ENCODE measurements around the gene GRIN2D.

The GRIN2D gene

DNA sequence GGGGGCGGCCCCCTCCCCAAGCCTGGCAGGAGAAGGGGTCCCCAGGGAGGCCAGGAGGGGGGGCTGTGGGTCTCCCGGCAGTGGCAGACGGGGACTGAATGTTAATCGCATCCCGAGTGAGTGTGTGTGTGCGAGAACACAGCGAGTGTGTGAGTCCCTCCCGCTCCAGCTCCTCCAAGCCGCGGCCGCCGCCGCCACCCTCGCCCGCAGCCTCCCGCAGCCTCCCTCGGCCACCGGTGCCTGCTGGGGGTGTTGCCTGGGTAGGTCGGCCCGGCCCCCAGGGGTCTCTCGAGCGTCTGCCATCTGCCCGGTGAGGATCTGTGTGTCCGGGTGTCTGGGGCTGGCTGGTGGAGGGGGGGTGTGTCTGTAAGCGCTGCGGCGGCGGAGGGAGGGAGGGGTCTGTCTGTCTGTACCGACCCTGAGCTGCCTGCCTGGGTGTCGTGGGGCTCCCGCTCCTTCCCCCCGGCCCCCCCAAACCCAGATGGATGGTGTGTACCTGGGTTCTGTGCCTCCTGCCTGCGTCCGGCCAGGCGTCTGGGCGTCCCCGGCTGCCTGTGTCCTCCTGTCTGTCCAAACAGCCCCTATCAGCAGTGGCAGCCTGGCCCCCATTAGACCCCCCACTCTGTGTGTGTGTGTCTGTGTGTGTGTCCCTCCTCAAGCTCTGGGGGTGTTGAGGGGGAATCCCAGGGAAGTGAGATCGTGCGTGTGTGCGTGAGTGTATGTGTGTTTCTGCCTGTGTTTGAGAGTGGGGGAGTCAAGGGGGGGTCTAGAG, at the start of gene GRIN2D:
TSS of gene GRIN2D (plus strand) at position 110 of the 772 bp plus-strand sequence. CDS start 4,725 bp downstream, outside the sequence.
- no peak for DNase-seq (ENCODE audit: low read depth in 2 of 3, low spot score in 1 of 3)

DNA sequence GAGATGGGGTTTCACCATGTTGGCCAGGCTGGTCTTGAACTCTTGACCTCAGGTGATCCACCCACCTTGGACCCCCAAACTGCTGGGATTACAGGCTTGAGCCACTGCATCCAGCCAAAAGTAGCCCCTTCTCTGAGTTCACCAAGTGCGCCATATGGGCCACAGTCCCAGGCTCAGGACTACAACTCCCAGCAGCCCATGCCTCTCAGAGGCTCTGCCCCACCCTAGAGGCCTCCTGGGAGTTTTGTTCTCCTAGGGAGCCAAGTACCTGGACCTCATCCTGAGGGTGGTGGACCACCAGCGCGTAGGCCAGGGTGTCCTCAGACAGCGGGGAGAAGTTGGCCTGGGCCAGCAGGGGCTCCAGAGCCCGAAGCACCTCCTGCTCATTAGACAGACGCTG, 48.6 kb upstream of the GRIN2D start:
- DNase-seq (ENCODE audit: low read depth in 2 of 3, low spot score in 1 of 3), result no peak

DNA sequence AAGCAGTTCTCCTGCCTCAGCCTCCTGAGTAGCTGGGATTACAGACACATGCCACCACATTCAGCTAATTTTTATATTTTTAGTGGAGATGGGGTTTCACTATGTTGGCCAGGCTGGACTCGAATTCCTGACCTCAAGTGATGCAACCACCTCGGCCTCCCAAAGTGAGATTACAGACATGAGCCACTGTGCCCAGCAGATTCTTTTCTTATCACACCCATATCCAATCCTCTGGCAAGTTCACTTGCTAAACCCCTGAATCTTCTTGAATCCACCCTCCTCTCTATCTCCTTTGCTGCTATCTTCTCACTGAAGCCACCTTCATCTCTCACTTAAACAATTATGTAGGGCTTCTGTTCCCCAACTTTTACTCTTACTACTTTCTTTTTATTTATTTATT, 47.3 kb upstream of the GRIN2D start:
- no peak for DNase-seq (ENCODE audit: low read depth in 2 of 3, low spot score in 1 of 3)

DNA sequence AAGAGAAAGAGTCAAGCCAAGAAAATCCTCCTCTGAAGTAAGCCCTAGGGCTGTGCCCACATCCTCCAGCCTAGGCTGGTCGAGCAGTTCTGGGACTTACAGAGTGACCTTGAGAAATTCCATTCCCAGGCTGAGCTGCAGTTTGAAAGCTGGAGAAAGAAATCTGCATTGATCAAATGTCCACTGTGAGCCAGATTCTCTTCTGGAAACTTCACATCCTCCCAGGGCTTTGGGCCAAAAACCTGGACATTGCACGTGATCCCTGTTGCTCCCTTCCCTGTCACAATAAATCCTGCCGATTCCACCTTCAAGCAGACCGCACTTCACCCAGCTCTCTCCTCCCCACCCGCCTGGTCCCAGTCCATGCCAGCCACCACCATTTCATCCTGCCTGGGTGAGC, 45.4 kb upstream of the GRIN2D start:
- no peak for DNase-seq (ENCODE audit: low read depth in 2 of 3, low spot score in 1 of 3)

DNA sequence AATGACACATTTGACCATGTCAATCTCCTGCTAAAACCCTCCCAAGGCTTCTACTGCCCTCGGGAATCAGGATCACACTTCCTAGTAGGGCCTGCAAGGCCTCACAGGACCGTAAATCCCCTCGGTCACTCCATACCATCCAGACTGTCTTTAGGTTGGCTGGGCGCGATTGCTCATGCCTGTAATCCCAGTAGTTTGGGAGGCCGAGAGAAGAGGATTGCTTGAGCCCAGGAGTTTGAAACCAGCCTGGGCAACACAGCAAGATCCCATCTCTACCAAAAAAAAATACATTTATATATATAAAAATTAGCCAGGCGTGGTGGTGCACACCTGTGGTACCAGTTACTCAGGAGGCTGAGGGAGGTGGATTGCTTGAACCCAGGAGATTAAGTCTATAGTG, 44.7 kb upstream of the GRIN2D start:
- DNase-seq (ENCODE audit: low read depth in 2 of 3, low spot score in 1 of 3), result no peak

DNA sequence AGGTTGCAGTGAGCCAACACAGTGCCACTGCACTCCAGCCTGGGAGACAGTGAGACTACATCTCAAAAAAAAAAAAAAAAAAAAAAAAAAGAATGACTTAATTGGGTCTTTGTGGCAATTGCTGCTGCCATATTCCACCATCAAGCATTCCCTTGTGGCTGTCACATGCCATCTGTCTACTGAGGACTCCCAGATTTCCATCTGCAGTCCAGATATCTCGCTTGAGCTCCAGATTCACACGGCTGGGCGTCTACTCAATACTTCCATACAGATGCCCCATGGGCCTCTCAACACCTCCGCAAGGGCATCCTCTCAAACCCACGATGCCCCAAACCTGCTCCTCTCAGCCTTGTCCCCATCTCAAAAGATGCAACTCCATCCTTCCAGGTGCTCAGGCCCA, 42.6 kb upstream of the GRIN2D start:
- DNase-seq (ENCODE audit: low read depth in 2 of 3, low spot score in 1 of 3), result no peak

DNA sequence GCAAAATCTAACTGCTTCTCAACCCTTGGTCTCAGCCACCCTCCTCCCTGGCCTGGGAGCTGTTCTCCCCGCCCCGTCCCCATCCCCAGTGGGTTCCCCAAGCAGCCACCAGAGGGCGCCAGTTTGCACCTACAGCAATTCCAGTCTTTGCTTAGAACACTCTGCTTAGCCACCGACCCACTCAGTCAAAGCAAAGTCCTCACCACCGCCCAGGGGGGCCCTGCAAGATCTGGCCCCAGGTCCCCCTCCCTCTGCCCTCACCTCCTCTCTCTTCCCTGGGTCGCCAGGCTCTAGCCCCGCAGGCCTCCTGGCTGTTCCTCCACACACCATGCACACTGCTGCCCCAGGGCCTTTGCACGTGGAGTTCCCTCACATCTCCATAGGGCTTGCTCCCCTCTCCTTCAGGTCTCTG, 42.1 kb upstream of the GRIN2D start:
- peak; percentile 73 to 90 (median 77) for DNase-seq (ENCODE audit: low read depth in 2 of 3, low spot score in 1 of 3)

DNA sequence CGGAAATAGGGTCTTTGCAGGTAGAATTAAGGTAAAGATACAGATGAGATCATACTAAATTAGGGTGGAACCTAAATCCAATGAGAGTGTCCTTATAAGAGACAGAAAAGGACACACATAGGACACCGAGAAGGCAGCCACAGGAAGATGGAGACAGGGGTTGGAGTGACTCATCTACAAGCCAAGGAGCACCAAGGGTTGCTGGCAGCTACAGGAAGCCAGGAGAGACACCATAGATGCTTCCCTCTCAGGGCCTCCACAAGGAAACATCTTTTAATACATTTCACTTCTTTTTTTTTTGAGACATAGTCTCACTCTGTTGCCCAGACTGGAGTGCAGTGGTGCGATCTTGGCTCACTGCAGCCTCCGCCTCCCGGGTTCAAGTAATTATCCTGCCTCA, 39.8 kb upstream of the GRIN2D start:
- no peak for DNase-seq (ENCODE audit: low read depth in 2 of 3, low spot score in 1 of 3)

DNA sequence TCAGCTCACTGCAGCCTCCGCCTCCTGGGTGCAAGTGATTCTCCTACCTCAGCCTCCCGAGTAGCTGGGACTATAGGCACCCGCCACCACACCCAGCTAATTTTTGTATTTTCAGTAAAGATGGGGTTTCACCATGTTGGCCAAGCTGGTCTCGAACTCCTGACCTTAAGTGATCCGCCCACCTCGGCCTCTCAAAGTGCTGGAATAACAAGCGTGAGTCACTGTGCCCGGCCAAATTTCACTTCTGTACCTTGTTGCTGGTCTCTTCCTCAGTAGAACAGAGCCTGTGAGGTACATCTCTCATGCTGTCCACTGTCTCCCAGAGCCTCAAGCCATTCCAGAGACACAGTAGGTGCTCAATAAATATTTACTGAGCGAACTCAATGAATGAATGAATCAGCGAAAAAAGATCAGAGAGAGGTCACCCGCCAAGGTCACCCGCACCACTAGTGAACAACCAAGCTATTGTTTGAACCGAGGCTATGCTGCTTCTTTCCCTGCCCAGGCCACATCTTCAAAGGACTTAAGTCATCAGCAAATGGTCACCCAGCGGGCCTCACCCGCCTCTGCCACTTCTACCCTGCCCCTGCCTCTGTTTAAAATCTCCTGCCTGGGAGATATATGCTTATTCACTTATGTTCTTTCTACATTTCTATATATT, 39.0 kb upstream of the GRIN2D start:
- DNase-seq (ENCODE audit: low read depth in 2 of 3, low spot score in 1 of 3), result no peak

DNA sequence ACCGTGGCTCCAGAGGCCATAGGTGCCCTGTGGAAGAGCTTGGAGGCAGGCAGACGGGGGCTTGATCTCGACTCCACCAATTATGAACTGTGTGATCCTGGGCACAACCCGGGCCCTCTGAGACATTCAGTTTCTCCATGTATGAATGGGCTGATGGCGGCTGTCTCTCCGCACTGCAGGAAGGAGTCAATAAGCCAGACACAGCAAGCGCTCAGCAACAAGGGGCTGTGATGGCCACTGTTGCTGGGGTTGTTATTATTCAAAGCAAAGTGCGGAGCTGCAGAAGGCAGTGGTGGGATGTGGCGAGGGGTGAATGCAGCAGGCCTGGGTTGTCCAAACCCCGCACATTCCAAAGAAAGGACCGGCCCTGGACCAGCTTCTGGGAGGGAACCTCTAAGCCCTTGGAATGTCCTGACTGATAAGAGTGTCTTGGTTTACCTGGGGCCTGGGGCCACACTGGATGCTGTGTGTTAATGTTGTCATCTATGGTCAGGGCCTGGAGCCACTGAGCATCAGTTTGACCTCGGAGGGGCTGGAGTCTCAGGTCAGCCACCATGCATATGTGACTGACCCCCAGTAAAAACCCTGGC, 38.0 kb upstream of the GRIN2D start:
- no peak for DNase-seq (ENCODE audit: low read depth in 2 of 3, low spot score in 1 of 3)

DNA sequence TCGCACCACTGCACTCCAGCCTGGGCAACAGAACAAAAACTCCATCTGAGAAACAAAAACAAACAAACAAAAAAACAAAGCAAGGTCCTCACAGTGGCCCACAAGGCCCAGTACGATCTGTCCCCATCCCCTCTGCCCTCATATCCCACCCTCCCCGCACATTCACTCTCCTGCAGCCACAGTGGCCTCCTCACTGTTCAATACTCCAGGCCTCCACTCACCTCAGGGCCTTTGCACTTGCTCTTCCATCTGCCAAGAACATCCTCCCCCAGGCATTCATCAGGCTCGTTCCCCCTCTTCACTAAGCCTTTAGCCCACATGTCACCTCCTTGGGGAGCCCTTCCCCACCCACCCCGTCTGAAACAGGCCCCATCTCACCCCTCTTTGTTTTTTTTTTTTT, 34.3 kb upstream of the GRIN2D start:
- DNase-seq (ENCODE audit: low read depth in 2 of 3, low spot score in 1 of 3), result no peak

DNA sequence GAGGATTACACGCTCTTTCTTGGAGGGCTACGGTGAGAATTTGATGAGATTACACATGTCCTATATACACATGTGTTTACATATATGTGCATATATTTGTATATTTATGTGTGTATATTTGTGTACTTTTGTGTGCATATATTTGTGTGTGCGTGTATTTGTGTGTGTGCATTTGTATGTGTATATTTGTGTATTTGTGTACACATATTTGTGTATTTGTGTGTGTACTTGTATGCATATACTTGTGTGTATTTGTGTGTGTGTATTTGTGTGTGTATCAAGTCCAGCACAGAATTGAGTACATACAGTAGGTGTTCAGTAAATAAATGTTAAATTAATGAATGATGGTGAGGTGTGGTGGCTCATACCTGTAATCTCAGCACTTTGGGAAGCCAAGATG, 31.6 kb upstream of the GRIN2D start:
- DNase-seq (ENCODE audit: low read depth in 2 of 3, low spot score in 1 of 3), result no peak

DNA sequence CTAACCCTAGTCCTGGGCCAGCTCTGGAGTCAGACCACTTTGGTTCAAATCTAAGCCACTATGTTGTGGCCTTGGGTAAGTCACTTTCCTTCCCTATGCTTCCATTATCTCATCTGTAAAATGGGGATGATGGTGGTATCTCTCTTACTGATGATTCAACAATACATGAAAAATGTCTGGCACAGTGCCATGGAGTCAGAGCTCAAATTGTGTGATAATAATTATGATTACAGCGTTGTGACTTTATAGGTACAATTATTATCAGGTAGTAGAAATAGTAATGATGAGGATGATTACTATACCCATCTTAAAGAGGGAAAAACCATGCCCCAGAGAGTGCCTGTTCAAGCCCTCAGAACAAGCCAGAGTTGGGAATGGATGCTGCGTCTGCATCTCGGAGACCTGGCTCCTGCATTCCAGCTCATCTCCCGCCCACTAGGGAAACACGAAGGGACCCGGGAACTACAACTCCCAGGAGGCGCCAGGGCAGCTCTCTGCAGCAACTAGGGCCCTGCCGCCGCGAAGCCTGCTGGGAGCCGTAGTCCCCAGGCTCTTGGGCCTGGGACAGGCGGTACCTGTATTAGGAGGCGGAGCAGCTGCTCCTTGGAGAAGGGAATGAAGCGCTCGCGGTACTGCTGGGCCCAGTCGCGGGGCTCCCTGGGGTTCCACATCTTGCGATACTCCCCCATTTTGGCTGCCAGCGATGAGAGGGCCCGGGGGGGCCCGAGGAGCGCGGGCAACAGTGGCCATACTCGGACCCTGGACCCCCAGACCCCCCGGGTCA, 30.6 kb upstream of the GRIN2D start:
- DNase-seq (ENCODE audit: low read depth in 2 of 3, low spot score in 1 of 3), result peak; percentile 82 to 90 (median 83)

DNA sequence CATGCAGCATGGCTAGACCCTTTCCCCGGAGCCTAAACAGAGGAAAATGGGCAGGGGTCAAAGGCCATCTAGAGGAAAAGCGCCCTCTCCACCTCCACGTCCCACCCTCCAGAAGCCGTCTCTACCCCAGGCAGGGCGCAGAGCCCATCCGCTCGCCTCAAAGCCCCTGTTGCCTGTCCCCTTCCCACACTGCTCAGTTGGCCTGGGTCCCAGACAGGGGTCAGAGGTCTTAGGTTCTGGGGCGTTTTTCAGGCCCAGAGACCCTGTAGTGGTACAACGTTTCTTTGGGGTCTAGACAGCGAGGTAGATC, 30.0 kb upstream of the GRIN2D start:
- no peak for DNase-seq (ENCODE audit: low read depth in 2 of 3, low spot score in 1 of 3)

DNA sequence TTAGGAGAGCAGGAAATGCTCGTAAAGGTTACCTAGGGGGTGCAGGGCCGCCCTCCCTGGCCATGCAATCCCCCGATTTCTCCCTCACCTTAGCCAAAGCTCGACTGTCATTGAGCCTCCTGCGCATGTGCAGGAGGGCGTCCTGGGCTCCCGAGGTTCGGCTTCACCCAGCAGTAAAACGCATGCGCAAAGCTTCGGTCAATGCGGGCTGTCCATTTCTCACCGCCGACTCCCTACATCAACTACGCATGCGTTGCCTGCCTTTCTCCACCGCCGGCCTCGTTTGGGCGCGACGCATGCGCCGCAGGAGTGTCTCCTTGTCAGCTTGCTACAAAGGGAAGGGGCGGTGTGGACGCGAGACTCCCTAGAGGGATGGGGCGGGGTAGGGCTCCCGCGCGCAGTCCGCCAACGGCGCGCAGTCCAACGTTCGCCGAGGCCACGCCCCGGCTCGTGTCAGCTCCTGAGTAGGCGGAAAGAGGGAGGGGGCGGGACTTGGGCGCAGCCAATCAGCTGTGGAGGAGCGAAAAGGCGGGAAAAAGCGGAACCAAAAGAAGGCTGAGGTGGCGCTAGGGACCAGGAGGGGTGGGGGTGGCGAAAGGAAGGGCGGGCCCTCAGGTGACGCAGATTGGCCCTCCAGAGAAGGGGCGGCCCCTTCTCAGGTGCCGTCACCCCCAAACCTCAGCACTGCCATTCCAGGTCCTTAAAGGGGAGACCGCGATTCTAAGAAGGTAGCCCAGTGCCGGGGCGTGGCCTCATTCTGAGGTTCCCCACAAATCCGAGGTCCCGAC, 29.5 kb upstream of the GRIN2D start, which contains the start of the genes SYNGR4 and TMEM143:
TSS of gene SYNGR4 (plus strand) at position 558 of the 788 bp plus-strand sequence. CDS start 1,476 bp downstream, outside the sequence.
TSS of gene TMEM143 (minus strand) at position 131 of the 788 bp plus-strand sequence. CDS start at position 111, 20 bp downstream.
- peak; percentile 95 to 98 (median 96) for DNase-seq (ENCODE audit: low read depth in 2 of 3, low spot score in 1 of 3)

DNA sequence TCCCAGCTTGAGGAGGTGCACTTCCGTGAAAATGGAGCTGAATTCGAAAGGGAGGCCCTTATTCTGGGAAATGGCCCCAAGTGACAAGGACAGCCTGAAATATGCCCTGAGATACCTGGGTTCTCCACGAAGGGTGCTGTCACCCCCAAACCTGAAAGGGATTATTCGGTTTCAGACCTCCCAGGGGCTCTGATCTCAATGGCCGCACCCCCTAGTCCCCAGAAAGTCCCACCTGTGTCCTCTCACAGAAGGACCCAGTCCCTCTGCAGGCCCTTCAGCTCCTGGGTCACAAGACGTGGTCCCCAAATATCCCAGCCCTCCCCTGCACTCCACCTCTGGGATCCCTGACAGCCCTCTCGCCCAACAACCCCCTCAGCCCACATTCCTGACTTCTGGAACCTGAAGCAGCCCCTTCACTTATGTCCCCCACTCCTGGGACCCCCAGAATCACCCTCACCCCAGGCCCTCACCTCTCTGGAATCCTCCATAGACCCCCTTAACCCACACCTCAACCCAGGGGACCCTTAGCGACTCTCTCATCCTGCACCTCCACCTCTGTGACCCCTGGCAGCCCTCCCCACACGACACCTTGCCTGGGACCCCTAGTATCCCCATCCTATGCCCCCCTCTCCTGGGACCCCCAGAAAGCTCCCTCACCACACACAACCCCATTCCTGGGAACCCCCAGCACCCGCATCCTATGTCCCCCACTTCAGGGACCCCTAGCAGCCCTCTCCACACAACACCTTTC, 28.7 kb upstream of the GRIN2D start:
- DNase-seq (ENCODE audit: low read depth in 2 of 3, low spot score in 1 of 3), result peak in 2 of 3 donors; percentile 3 to 4

DNA sequence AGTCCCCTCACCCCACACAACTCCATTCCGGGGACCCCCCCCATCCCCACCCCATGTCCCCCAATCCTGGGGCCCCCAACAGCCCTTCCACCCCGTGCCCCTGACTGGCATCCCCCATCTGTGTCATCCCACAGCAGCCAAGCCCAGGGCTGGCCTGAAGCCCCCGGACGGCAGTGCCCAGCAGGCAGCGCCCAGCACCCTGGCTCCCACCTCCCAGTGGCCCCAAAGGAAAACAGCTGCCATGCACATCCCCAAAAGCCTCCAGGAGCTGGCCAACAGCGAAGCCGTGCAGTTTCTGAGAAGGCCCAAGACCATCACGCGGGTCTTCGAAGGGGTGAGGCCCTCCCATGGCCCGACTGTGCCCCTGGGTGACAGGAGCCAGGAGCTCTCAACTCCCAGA, 27.9 kb upstream of the GRIN2D start:
- DNase-seq (ENCODE audit: low read depth in 2 of 3, low spot score in 1 of 3), result no peak

DNA sequence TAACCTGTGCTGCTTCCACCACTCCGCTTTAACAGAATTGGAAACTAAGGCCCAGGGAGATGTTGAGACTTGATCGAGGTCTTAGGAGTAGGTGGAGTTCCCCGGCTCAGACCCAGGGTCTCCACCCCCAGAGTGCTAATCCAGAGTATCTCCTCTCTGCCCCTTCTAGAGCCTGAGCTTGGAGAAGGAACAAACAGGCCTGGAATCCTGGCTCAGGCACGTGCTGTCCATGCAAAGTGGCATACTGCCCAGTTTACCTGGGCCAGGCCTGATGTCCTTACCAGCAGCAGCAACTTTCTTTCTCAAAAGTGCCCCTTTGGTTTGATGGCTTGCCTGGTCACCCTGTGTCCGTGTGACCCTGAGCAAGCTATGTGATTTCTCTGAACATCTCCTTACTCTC, 25.6 kb upstream of the GRIN2D start:
- no peak for DNase-seq (ENCODE audit: low read depth in 2 of 3, low spot score in 1 of 3)

DNA sequence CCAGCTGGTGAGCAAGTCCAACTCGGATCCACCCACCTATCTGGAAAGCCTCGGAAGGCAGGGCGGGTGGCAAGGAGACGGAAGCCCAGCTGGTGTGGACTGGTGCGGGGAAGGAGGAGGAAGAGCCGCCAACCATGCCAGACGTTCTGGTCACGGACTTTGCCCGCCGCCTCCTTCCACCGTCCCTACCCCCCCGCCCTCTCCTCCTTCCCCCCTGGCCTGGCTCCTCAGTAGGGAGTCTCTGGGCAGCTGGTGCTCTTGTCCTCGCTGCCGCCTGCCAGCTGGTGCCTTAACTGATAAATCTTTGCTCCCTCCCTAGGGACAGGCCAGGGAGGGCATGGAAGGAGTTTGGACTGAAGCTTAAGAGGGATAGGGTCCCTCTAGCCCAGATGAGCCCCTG, 24.5 kb upstream of the GRIN2D start:
- no peak for DNase-seq (ENCODE audit: low read depth in 2 of 3, low spot score in 1 of 3)

DNA sequence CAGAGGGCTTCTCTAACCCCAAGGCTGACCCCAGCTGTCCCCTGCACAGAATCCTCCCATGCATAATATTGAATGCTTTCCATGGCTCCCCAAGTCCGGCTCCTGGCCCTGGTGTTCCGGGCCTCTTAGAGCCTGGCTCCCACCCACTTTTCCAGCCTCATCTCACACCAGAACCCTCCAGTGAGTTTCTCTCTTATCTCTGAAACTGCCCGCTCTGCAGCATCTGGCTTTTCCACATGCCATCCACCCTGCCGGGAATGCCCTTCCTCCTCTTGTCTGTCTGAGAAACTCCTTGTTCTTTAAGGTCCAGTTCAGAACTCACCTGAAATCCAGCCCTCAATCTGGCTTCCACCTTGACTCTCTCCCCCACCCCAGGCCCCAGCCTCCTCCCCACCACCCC, 22.5 kb upstream of the GRIN2D start:
- no peak for DNase-seq (ENCODE audit: low read depth in 2 of 3, low spot score in 1 of 3)

Measured in stimulated activated CD4-positive, alpha-beta T cell treated with anti-CD3 and anti-CD28 coated beads, Interleukin-12 subunit alpha, Interleukin-12 subunit beta, amount 100 ng/mL, for 48 hours (primary cell).